SK-N-SH (cell line): ENCODE measurements around the gene IL17D. TPM values are rescaled to one million over a fixed set of nuclear protein-coding genes. Genes with fewer than 3 reads are reported as not detected.

Experiments used
- CTCF ChIA-PET: fragments of 300-600, 350-600 bp; formaldehyde crosslinking; extraction: SDS; loops from one replicate; lab custom pipeline; 2021; lab: Yijun Ruan, JAX
- POLR2A ChIA-PET: fragments of 350-600 bp; sonication (Branson Sonifier 250); formaldehyde crosslinking; extraction: SDS; loops from one replicate; lab custom pipeline; 2020; ENCODE audit warnings: antibody characterized with exemption, inconsistent platforms; lab: Yijun Ruan, JAX
- DNase-seq: peaks from one replicate; pipeline ENCODE4 v3.0.0; 2012
- H2AFZ ChIP-seq: fragments of 200-600 bp; sonication (generic); 2 replicates; pipeline ENCODE4 v1.8.1; 2016; ENCODE audit warnings: antibody characterized with exemption, mild to moderate bottlenecking, low read depth
- H3F3A ChIP-seq: fragments of 200-600 bp; sonication (generic); replicated peaks from 2 replicates; pipeline ENCODE3; 2016; ENCODE audit warnings: antibody characterized with exemption, mild to moderate bottlenecking; ENCODE audit not compliant: insufficient read depth
- H3K27ac ChIP-seq, 2 experiments: fragments of 200-500 bp in 1 of 2; fragments of 200-600 bp in 1 of 2; sonication (Bioruptor generic) in 1 of 2; sonication (generic), shearing (Covaris generic) in 1 of 2; 2 replicates each; pipeline versions ENCODE4 v1.5.1 to v1.6.1; 2014 to 2016; ENCODE audit warnings: low read depth in 2 of 2, inconsistent platforms in 1 of 2, low read length in 1 of 2, mild to moderate bottlenecking in 1 of 2, mixed read lengths in 1 of 2
- H3K27me3 ChIP-seq: fragments of 200-600 bp; sonication (generic), shearing (Covaris generic); 2 replicates; pipeline ENCODE4 v1.6.1; 2016; ENCODE audit warnings: mixed run types; ENCODE audit not compliant: insufficient read depth
- H3K36me3 ChIP-seq, 2 experiments: fragments of 200-500 bp in 1 of 2; fragments of 200-600 bp in 1 of 2; sonication (Bioruptor generic) in 1 of 2; sonication (generic) in 1 of 2; replicated peaks in 1 of 2; 2 replicates each; pipeline versions ENCODE3 to v1.5.1; 2014 to 2016; ENCODE audit warnings: low read length in 1 of 2, mild to moderate bottlenecking in 1 of 2; ENCODE audit not compliant: insufficient read depth in 2 of 2, control insufficient read depth in 1 of 2
- H3K4me1 ChIP-seq, 2 experiments: fragments of 200-500 bp in 1 of 2; fragments of 200-600 bp in 1 of 2; sonication (Bioruptor generic) in 1 of 2; sonication (generic), shearing (Covaris generic) in 1 of 2; 2 replicates each; pipeline versions ENCODE4 v1.5.1 to v1.6.1; 2014 to 2016; ENCODE audit warnings: low read depth in 1 of 2, low read length in 1 of 2, mixed run types in 1 of 2; ENCODE audit not compliant: insufficient read depth in 2 of 2, control insufficient read depth in 1 of 2
- H3K4me2 ChIP-seq: fragments of 200-600 bp; sonication (generic), shearing (Covaris generic); 2 replicates; pipeline ENCODE4 v1.6.1; 2017; ENCODE audit warnings: mixed run types
- H3K4me3 ChIP-seq, 2 experiments: fragments of 200-500 bp in 1 of 2; fragments of 200-600 bp in 1 of 2; sonication (Bioruptor generic) in 1 of 2; sonication (generic), shearing (Covaris generic) in 1 of 2; 2 replicates each; pipeline versions ENCODE4 v1.5.1 to v1.8.1; 2014 to 2016; ENCODE audit warnings: low read depth in 2 of 2, inconsistent platforms in 1 of 2, low read length in 1 of 2, mild to moderate bottlenecking in 1 of 2, mixed read lengths in 1 of 2, moderate library complexity in 1 of 2
- H3K79me2 ChIP-seq: fragments of 200-600 bp; sonication (generic); 2 replicates; pipeline ENCODE4 v1.8.1; 2017; ENCODE audit warnings: mild to moderate bottlenecking; ENCODE audit not compliant: insufficient read depth
- H3K9ac ChIP-seq: fragments of 200-600 bp; sonication (generic); 2 replicates; pipeline ENCODE4 v1.6.1; 2017; ENCODE audit warnings: mixed run types
- H3K9me2 ChIP-seq: fragments of 200-600 bp; sonication (generic); 2 replicates; pipeline ENCODE4 v1.6.1; 2017; ENCODE audit warnings: mixed run types
- H3K9me3 ChIP-seq: fragments of 200-600 bp; sonication (generic); 2 replicates; pipeline ENCODE4 v1.6.1; 2017; ENCODE audit warnings: mixed run types, mild to moderate bottlenecking, moderate library complexity
- H4K20me1 ChIP-seq: fragments of 200-600 bp; sonication (generic); 2 replicates; pipeline ENCODE4 v1.6.1; 2017; ENCODE audit warnings: mild to moderate bottlenecking, mixed run types; ENCODE audit not compliant: insufficient read depth
- CHD2 ChIP-seq: fragments of 150-350 bp; IDR thresholded peaks from 2 replicates; pipeline ENCODE4 v1.6.1; 2018; ENCODE audit warnings: low read length; ENCODE audit not compliant: partially characterized antibody
- CTCF ChIP-seq: fragments of 200-600 bp; sonication (generic); IDR thresholded peaks from 2 replicates; pipeline ENCODE4 v1.6.1; 2017; ENCODE audit warnings: antibody characterized with exemption, mild to moderate bottlenecking, moderate library complexity
- FOXJ3 ChIP-seq: sonication (generic); formaldehyde crosslinking; IDR thresholded peaks from 2 replicates; pipeline ENCODE4 v1.5.1; 2020; ENCODE audit warnings: mild to moderate bottlenecking, missing genetic modification reagents
- GATA2 ChIP-seq: sonication (generic); formaldehyde crosslinking; IDR thresholded peaks from 2 replicates; pipeline ENCODE4 v1.5.0; 2020; ENCODE audit warnings: mild to moderate bottlenecking, missing genetic modification reagents
- PBX3 ChIP-seq: IDR thresholded peaks from 2 replicates; pipeline ENCODE4; 2012
- RCOR1 ChIP-seq: fragments of 150-350 bp; IDR thresholded peaks from 2 replicates; pipeline ENCODE4 v1.6.1; 2017; ENCODE audit warnings: antibody characterized with exemption, low read length
- REST ChIP-seq: IDR thresholded peaks from 2 replicates; pipeline ENCODE4 v1.6.1; 2012; ENCODE audit warnings: mild to moderate bottlenecking, low read depth, low read length, moderate library complexity
- RFX5 ChIP-seq: IDR thresholded peaks from 2 replicates; pipeline ENCODE4 v1.6.1; 2012; ENCODE audit warnings: mild to moderate bottlenecking, improper control_type of control experiment, low read length
- SIN3A ChIP-seq: IDR thresholded peaks from 2 replicates; pipeline ENCODE4 v1.6.1; 2012; ENCODE audit warnings: low read depth, mild to moderate bottlenecking, low read length, moderate library complexity, borderline replicate concordance
- YY1 ChIP-seq: IDR thresholded peaks from 2 replicates; pipeline ENCODE4 v1.4.0; 2012; ENCODE audit warnings: low read depth, mild to moderate bottlenecking
- ZBTB33 ChIP-seq: IDR thresholded peaks from 2 replicates; pipeline ENCODE4 v1.4.0; 2012; ENCODE audit warnings: low read depth, borderline replicate concordance
- WGBS: methylation state at CpG from one replicate; pipeline ENCODE4 v1.1.6; 2017; ENCODE audit warnings: low lambda C conversion rate; 5-methylcytosine and 5-hydroxymethylcytosine counted together
- polyA plus RNA-seq, 3 experiments: library from polyadenylated mRNA; depleted of rRNA; stranded (reverse); fragments of >200 nt; gene quantifications; 2 replicates each; pipeline ENCODE4 v1.2.3, GENCODE V29; 2012

The IL17D gene
- polyA plus RNA-seq, 1 of the 3 experiments (the other 2 are of a cell fraction): 2.3 TPM

GRCh38 chr13:20669162-20669561 lies 34.3 kb upstream of the IL17D start:
- H3K27me3 ChIP-seq: no peaks in the 10 kb centered on the region
- no peak for TF ChIP-seq SIN3A
- no peak for TF ChIP-seq CTCF
- CTCF ChIA-PET: interaction anchor here (1.0 kb wide), 1 partner anchor 256 kb away, joined by 3 read pairs; no protein-coding TSS in a partner anchor
- no peaks in the 10 kb centered on the region for H3K4me1 ChIP-seq
- H3K9ac ChIP-seq: no peak overlapping the region
- peaks cover 2 to 5% of the 10 kb centered on the region in 2 experiments for H3K36me3 ChIP-seq
- no peaks in the 10 kb centered on the region for H3K9me2 ChIP-seq
- H2AFZ ChIP-seq: no peak overlapping the region
- H3K4me3 ChIP-seq: no peak overlapping the region
- 95% methylated on average over 5 of the region's 5 CpGs for WGBS
- H3K27ac ChIP-seq: no peak overlapping the region
- no peaks in the 10 kb centered on the region for H4K20me1 ChIP-seq
- H3K79me2 ChIP-seq: no peaks in the 10 kb centered on the region
- no peaks in the 10 kb centered on the region for H3K9me3 ChIP-seq
- no peak overlapping the region for H3K4me2 ChIP-seq
- no peak for DNase-seq
- POLR2A ChIA-PET: no interaction called here
- H3F3A ChIP-seq: no peaks in the 10 kb centered on the region

- H3K9ac ChIP-seq: no peak overlapping the region
- H3K36me3 ChIP-seq: peaks cover 2 to 5% of the 10 kb centered on the region in 2 experiments
- DNase-seq: no peak
- H3F3A ChIP-seq: no peaks in the 10 kb centered on the region
- POLR2A ChIA-PET: no interaction called here
- H4K20me1 ChIP-seq: no peaks in the 10 kb centered on the region
- H3K4me1 ChIP-seq: no peaks in the 10 kb centered on the region
- no peak for TF ChIP-seq RCOR1
- TF ChIP-seq PBX3: no peak
- no peak for TF ChIP-seq ZBTB33
- TF ChIP-seq REST: no peak
- no peak for TF ChIP-seq FOXJ3 (CRISPR knock-in tag)
- TF ChIP-seq RFX5: no peak
- TF ChIP-seq SIN3A: no peak
- no peak for TF ChIP-seq GATA2
- TF ChIP-seq CHD2: no peak
- TF ChIP-seq YY1: no peak
- no peak overlapping the region for H3K4me3 ChIP-seq
- H3K9me3 ChIP-seq: no peaks in the 10 kb centered on the region
- H3K4me2 ChIP-seq: no peak overlapping the region
- no peak overlapping the region for H2AFZ ChIP-seq
- H3K9me2 ChIP-seq: no peaks in the 10 kb centered on the region
- WGBS: 71% methylated on average over 1 of the region's 1 CpG
- CTCF ChIA-PET: no interaction called here
- no peak overlapping the region for H3K27ac ChIP-seq
- H3K79me2 ChIP-seq: no peaks in the 10 kb centered on the region
- no peaks in the 10 kb centered on the region for H3K27me3 ChIP-seq
Observed at GRCh38 chr13:20671789-20672188, 31.7 kb upstream of the IL17D start.
